HG03060 (cell line): ENCODE results near the gene CRYBG1.

Experiments used
- ATAC-seq: cut with Tn5 transposase; IDR thresholded peaks from one replicate; pipeline ENCODE4 v1.9.1; 2021; ENCODE audit warnings: low read depth, moderate number of reproducible peaks; ENCODE audit not compliant: unreplicated experiment

The CRYBG1 gene

DNA sequence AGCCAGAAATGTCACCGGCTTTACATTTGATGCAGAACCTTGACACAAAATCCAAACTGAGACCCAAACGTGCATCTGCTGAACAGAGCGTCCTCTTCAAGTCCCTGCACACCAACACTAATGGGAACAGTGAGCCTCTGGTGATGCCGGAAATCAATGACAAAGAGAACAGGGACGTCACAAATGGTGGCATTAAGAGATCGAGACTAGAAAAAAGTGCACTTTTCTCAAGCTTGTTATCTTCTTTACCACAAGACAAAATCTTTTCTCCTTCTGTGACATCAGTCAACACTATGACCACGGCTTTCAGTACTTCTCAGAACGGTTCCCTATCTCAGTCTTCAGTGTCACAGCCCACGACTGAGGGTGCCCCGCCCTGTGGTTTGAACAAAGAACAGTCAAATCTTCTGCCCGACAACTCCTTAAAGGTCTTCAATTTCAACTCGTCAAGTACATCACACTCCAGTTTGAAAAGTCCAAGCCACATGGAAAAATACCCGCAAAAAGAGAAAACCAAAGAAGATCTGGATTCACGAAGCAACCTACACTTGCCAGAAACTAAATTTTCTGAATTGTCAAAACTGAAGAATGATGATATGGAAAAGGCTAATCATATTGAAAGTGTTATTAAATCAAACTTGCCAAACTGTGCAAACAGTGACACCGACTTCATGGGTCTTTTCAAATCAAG is 160.3 kb downstream of the CRYBG1 start:
- ATAC-seq: peak; percentile 47

DNA sequence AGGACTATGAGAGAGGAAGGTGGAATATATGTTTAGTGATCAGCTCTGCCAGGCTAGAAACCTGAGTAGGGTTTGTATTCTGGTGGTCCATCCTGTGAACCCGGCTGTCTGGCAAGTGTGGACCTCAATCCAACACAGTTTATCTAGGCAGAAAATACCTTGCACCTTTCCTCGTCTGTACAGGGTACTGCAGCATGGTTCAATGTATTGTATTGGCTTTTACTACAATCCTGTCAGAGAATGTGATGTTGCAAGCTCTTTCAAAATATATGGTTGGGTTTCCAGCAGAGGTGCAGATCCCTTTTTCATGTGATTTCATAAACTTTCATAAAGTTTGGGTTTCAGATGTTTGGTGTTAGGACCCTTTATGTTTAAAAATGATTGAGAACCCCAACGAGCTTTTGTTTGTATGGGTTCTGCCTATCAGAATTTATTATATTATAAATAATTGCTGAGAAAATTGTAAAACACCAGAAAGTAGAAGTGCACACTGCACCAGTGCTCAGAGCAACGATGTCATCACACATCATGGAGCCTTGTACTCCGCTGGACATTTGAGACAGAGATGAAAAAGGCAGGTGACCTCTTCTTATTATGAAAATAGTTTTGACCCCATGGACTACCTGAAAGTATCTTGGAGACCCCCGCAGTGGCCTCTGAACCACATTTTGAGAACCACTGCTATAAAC is 162.2 kb downstream of the CRYBG1 start:
- ATAC-seq: no peak

GRCh38 chr6:106525107-106525881 is 164.8 kb downstream of the CRYBG1 start:
- peak; percentile 32 for ATAC-seq

GRCh38 chr6:106525882-106526275 is 165.4 kb downstream of the CRYBG1 start:
- no peak for ATAC-seq

DNA sequence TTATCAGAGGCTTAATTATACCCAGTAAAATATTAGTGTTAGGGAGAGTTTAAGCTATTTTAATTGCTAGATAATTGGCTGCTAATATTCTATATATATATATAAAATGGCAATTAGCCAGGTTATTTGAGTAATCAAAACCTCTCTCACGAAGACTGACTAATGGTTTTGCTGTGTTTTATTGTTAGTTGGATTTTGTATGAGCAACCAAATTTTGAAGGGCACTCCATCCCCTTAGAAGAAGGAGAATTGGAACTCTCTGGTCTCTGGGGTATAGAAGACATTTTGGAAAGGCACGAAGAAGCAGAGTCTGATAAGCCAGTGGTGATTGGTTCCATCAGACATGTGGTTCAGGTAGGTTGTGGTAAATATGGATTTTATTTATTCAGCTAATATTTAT is 166.6 kb downstream of the CRYBG1 start:
- no peak for ATAC-seq

GRCh38 chr6:106527979-106528378 is 167.5 kb downstream of the CRYBG1 start:
- ATAC-seq: no peak

GRCh38 chr6:106528521-106528920 is 168.0 kb downstream of the CRYBG1 start:
- ATAC-seq: no peak

DNA sequence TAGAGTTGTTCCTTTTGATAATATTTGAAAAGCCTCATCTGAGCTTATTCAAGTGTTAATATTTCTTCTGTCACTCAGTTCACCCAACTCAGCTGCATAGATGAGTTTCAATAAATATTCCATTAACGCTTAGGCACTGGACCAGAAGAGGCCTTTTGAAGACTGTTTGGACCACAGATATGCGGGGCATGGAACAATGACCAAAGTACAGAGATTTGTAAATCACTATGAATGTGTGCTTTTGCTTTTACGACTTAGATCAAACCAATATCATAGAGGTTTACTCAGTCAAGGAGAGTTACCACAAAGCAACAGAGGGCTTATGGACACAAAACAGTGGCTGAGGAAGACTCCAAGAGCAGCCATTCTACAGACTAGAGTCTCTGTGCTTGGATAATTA is 168.9 kb downstream of the CRYBG1 start:
- no peak for ATAC-seq

GRCh38 chr6:106530026-106530425 is 169.5 kb downstream of the CRYBG1 start:
- ATAC-seq: no peak

DNA sequence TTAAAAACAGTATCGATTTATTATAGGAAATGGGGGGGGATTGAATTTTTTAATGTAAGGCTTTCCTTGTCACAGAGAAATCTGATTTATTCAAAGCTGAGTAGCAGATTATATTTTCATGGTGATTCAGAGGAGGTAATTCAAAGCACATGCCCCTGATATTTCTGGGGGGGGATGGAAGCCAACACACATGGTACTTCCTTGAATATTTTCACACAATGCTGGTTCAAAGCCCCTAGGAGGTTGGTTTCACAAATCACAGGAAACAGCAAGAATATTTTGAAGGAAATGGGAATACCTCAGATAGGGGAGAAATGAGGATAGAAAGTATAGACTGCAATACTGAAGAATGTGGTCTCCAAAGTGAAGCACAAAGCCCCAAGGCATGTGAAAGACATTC is 170.0 kb downstream of the CRYBG1 start:
- ATAC-seq: no peak

DNA sequence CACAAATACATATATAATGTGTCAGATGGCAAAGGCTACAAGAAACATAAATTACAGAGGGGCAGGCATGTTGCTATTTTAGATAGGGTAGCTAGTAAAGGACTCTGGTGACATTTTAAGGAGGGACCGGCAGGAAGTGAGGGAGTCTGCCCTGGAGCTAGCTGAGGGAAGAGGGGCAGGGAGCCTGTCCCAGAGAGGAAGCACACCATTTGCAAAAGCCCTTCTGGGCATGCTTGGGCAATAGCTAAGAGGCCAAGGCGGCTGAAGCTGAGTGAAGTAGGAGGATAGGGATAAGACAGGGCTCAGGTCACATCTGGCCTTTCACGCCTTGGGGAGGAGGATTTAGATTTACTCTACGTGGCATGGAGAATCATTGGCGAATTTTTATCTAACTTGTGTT is 172.5 kb downstream of the CRYBG1 start:
- no peak for ATAC-seq

DNA sequence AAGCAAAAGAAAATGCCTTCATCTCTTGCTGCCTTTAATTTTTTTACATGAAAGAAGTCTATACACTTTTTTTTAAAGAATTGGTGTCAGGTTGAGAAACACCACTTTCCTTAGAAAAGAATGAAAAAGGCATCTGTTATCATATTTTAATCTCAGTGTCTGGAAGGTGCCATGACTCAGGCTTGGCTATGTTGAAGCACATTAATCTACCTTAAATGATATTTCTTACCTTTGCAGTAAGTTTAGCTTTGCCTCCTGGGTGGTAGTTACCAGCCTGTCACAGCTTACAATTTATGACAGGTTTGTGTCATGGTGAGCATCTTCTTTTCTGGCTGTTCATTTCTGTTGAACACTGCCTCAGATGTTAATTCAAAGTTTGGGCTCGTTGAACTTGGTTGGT is 173.5 kb downstream of the CRYBG1 start:
- no peak for ATAC-seq

GRCh38 chr6:106534564-106534982 is 174.1 kb downstream of the CRYBG1 start:
- ATAC-seq: no peak

DNA sequence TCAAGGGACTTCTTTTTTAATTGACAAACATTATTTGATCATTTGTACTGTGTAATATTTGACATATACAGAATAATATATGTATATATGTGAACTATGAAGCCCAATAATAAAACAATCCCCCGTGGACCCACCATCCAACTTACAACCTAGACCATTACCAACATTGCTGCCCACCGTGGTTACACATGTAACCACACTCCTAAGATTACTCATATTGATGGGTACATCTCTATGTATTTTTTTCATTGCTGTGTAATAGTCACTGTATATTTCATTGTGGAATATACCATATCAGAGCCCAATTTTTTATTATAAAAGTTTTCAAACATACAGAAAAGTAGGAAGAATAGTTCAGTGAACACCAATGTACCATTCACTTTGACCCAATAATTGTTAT is 174.5 kb downstream of the CRYBG1 start:
- ATAC-seq: no peak

- ATAC-seq: no peak
These were observed 175.8 kb downstream of the CRYBG1 start for GRCh38 chr6:106536357-106536756.

DNA sequence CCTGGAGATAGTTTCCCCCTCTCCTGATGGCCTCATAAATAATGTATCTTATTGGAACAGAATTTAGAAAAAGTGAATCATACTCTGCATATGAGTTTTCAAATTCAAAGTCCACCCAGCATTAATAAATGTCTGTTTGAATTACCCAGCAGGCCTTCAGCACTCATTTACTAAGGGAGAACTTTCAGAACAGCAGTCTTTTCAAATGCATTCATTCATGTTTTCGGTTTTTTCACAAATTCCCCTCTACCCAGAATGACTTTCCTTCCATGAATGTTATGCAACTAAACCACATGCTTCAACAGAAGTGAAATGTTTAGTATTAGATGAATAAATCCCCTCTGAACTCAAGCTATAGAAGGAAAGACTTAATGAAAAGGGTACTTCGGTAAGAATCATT is 176.3 kb downstream of the CRYBG1 start:
- ATAC-seq: no peak

- no peak for ATAC-seq
These were observed 177.1 kb downstream of the CRYBG1 start for GRCh38 chr6:106537662-106538061.

- no peak for ATAC-seq
These were observed 177.6 kb downstream of the CRYBG1 start for GRCh38 chr6:106538145-106538544.

DNA sequence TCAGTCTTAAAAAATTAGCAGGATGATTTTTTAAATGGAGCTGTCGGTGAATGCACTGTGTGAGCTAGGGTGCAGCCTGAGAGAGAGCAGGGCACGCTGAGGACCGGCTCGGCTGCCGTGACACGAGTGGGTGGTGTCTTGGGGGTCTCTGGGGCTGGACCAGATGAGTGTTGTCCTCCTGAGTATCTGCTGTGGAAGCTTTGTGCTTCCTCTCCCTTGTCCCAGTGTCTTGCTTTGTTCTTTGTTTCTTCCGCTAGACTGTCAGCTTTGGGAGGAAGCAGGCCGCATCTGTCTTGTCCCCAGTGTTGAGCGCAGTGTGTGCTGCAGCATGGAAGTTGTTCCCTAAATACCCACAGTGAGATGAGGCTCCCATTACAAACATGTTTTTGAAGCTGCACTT is 179.4 kb downstream of the CRYBG1 start:
- ATAC-seq: no peak

DNA sequence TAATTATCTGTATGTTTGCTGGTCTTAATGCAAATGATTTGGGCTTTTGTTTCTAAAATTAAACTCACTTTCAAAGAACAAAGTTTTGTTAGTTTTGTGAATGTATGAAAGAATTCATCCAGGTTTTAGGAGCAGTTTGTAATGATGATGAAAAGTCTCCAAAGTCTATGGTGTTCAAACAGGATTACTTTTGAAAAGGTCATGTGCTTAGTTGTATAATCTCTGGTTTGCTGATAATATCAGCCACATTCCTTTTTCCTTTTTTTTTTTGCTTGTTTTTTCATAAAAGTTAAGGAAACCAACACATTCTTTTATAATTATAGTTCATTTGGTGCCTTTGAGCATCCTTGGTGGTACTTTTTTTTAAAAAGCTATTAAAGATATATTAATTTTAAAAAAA is 179.9 kb downstream of the CRYBG1 start:
- no peak for ATAC-seq

GRCh38 chr6:106540907-106541306 is 180.4 kb downstream of the CRYBG1 start:
- no peak for ATAC-seq

DNA sequence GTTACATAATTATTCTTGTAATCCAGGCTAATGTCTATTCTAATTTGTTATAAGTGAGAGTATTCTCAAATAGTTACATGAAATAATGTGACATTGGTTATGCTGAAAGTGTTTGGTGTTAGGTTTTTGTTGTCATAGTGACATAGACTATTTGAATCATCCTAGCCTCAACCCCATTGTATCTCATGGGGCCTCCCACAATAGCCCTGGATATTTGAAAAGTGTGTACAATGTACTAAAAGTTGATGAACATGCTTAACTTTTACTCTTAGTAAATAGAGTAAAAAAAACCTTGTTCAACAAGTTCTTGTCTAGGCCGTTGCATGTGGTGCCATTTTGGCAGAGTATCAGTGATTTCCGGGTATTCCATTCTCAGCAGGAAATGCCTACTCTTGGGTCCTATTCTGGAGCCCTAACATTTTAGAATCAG is 185.8 kb downstream of the CRYBG1 start:
- ATAC-seq: no peak
